Right cardiac atrium (tissue), 5 donors: ENCODE results near the gene RCOR2. TPM values are rescaled to one million over a fixed set of nuclear protein-coding genes. Genes with fewer than 3 reads are reported as not detected.

ENCODE experiments used
- ATAC-seq, 2 donors: fragments of 200-7000 bp; cut with Tn5 transposase; one replicate each; pipeline versions ENCODE4 v1.8.0 to v1.9.1; 2020; ENCODE audit warnings: moderate library complexity in 2 of 2, mild to moderate bottlenecking in 1 of 2
- DNase-seq, 3 donors: peaks; one replicate each; pipeline ENCODE4 v3.0.0-alpha.2; 2020
- H3K27ac ChIP-seq: one replicate; pipeline ENCODE4 v1.5.1; 2013; ENCODE audit warnings: mild to moderate bottlenecking, low read length, control low read depth, moderate library complexity
- H3K27me3 ChIP-seq: one replicate; pipeline ENCODE4 v1.6.1; 2013; ENCODE audit not compliant: control insufficient read depth, insufficient read depth
- H3K4me1 ChIP-seq: one replicate; pipeline ENCODE4 v1.6.1; 2013; ENCODE audit warnings: low read length; ENCODE audit not compliant: control insufficient read depth, insufficient read depth
- H3K4me3 ChIP-seq: one replicate; pipeline ENCODE4 v1.5.1; 2013; ENCODE audit warnings: low read length, control low read depth
- H3K9me3 ChIP-seq: one replicate; pipeline ENCODE4 v1.6.1; 2013; ENCODE audit warnings: low read length; ENCODE audit not compliant: control insufficient read depth
- WGBS: extraction: QIAGEN DNeasy Blood & Tissue Kit; methylation state at CpG from one replicate; pipeline ENCODE4 v1.1.7; 2013; 5-methylcytosine and 5-hydroxymethylcytosine counted together
- intact Hi-C, 4 donors: fragments of 100-400 bp; cut with DNase I; formaldehyde crosslinking; loops; one replicate each; pipeline versions ENCODE4 v1.11.0 to v1.14.0; 2022 to 2023
- polyA plus RNA-seq: library from polyadenylated mRNA; stranded (reverse); fragments of 200-250 nt; gene quantifications from one replicate; pipeline ENCODE4 v1.2.3, GENCODE V29; 2013
- total RNA-seq, 4 donors: library from RNA; stranded (reverse); fragmentation: NEBNext Ultra II Directional; extraction: Animal tissue kit (Norgen Biotek cat#: 25700); gene quantifications; one replicate each; pipeline ENCODE4 v1.2.1, GENCODE V29; 2021
- donor health status: healthy with polysubstance abuse.
- donor health status: DM: no; HTN: yes; CAD: no.
- donor health status: DM: no; HTN: no; CAD: no.
- donor health status: DM: no; HTN: yes; CAD: no; lungs with severe emphysema.
- donor health status: DM: yes; HTN: yes; CAD: no.

RCOR2 gene
- total and polyA plus RNA-seq, 5 donors = 1.6 to 10.1 (median 7.5) TPM

GRCh38 chr11:63922673-63923192 is 5.8 kb upstream of the RCOR2 start:
- WGBS = 79% methylated on average over 2 of the region's 2 CpGs
- Histone ChIP-seq H3K27me3 (no peaks in the 10 kb centered on the region), H3K9me3 (no peaks in the 10 kb centered on the region), H3K4me3 (no peak overlapping the region), H3K4me1 (peaks cover 6% of the 10 kb centered on the region), H3K27ac (no peak overlapping the region)
- ATAC-seq (no peak), DNase-seq (no peak)
- intact Hi-C loops = no loop called here

GRCh38 chr11:63920939-63921417 is 4.0 kb upstream of the RCOR2 start:
- Histone ChIP-seq H3K4me3 (no peak overlapping the region), H3K9me3 (no peaks in the 10 kb centered on the region), H3K4me1 (peaks cover 11% of the 10 kb centered on the region), H3K27ac (peak overlapping the region; percentile 63), H3K27me3 (no peaks in the 10 kb centered on the region)
- ATAC-seq (no peak), DNase-seq (peak in 2 of 3 donors; percentile 77 to 80)
- intact Hi-C loops = no loop called here
- WGBS = 37% methylated on average over 14 of the region's 14 CpGs

- peaks cover 11% of the 10 kb centered on the region for H3K4me1 ChIP-seq
- ATAC-seq (peak; percentile 75 to 81), DNase-seq (peak; percentile 90 to 97 (median 95))
- no peaks in the 10 kb centered on the region for H3K27me3 ChIP-seq
- 28% methylated on average over 22 of the region's 22 CpGs for WGBS
- no peaks in the 10 kb centered on the region for H3K9me3 ChIP-seq
- intact Hi-C loops = no loop called here
- H3K27ac ChIP-seq = peak overlapping the region; percentile 89
- no peak overlapping the region for H3K4me3 ChIP-seq
Measured at GRCh38 chr11:63920126-63920938, 3.4 kb upstream of the RCOR2 start.

- intact Hi-C loops = no loop called here
- peak overlapping the region; percentile 5 for H3K4me3 ChIP-seq
- WGBS = 15% methylated on average over 41 of the region's 41 CpGs
- no peaks in the 10 kb centered on the region for H3K27me3 ChIP-seq
- DNase-seq (peak; percentile 53 to 85 (median 80)), ATAC-seq (peak; percentile 15 to 25)
- peaks cover 11% of the 10 kb centered on the region for H3K4me1 ChIP-seq
- peak overlapping the region; percentile 89 for H3K27ac ChIP-seq
- no peaks in the 10 kb centered on the region for H3K9me3 ChIP-seq
Measured at GRCh38 chr11:63919267-63920125, 2.5 kb upstream of the RCOR2 start.

DNA sequence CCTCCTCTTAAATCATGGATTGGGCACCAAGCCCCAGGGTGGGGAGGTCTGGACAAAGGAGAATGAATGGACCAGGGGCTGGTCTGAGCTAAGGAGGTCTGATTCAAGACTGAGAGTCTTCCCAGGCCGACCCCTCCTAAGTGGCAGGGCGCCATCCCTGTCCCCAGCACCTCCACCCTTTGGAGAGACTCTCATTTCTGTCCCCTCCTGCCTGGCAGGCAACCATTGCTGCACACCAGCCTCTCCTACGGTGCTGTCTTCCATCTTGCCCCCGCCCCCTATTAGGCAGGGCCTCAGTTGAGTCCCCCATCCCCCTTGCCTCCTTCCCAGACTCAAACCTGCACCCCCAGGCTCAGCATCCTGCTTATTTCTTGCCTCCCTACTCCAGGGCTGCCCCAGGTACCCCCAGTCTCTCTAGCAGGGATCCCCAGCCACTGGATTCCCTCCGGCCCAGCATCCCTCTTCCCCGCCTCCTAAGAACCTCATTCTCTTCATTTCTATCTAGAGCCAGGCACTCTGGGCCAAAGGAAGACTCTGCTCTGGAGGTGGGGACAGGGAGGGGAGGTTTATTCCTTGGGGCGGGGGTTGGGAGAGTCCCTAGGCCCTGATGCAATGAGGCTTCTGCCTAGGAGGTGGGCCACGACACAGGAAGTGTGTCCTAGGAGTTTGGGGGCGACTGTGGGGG is 1.7 kb upstream of the RCOR2 start:
- no peaks in the 10 kb centered on the region for H3K9me3 ChIP-seq
- H3K27ac ChIP-seq = peak overlapping the region; percentile 82
- no peak for ATAC-seq
- 34% methylated on average over 9 of the region's 9 CpGs for WGBS
- intact Hi-C loops = no loop called here
- H3K27me3 ChIP-seq = no peaks in the 10 kb centered on the region
- peaks cover 11% of the 10 kb centered on the region for H3K4me1 ChIP-seq
- peak overlapping the region; percentile 5 for H3K4me3 ChIP-seq
- DNase-seq = peak in 1 of 3 donors; percentile 71

GRCh38 chr11:63917692-63918506 is 935 bp upstream of the RCOR2 start:
- peak overlapping the region; percentile 59 for H3K4me3 ChIP-seq
- peak overlapping the region; percentile 82 for H3K27ac ChIP-seq
- ATAC-seq (peak; percentile 65 to 67), DNase-seq (peak; percentile 73 to 93 (median 90))
- WGBS = 3% methylated on average over 50 of the region's 50 CpGs
- intact Hi-C loops = loop anchor here in 1 of 4 donors (2.0 kb wide), 1 partner anchor 73 kb away; no protein-coding TSS in a partner anchor
- peaks cover 11% of the 10 kb centered on the region for H3K4me1 ChIP-seq
- H3K9me3 ChIP-seq = no peaks in the 10 kb centered on the region
- H3K27me3 ChIP-seq = no peaks in the 10 kb centered on the region

DNA sequence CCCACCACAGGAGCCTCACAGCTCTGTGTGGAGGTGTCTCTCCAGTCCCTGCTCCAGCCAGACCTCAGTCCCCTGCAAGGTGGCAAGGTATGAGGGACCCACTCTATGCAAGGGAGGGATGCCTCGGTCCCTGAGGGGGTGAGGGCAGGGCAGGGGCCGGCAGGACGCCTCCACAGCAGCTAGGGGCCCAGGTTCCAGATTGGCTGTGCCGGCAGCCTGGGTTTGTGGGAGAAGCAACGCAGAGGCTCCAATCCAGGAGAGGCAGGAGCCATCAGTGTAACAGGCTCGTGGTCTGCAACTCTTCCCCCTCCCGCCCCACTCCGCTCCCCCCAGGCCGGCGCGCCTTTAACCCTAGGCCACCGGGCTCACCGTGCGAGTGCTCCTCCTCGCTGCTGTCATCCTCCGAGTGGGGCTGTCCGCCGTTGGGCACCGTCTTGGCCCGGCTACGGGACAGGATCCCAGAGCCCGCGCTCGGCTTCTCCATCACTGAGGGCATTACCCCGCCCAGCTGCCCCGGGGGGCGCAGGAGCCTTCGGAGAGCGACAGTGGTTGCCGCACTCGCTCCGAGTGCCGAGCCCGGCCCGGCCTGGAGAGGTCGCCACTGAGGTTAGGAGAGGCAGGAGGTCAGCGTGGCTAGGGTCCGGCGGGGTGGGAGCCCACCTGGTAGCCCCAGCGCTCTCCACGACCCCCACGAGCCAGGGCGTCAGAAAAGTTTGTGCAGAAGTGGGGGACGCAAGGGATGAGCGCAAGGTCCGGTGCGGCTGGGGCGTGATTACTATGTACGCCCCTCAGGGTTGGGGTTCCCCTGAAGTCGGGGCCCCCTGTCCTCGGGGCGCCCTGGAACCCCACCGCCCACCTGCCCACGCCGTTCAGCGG is 765 bp downstream of the RCOR2 start:
- DNase-seq (peak; percentile 60 to 88 (median 82)), ATAC-seq (no peak)
- peaks cover 11% of the 10 kb centered on the region for H3K4me1 ChIP-seq
- peak overlapping the region; percentile 59 for H3K4me3 ChIP-seq
- H3K27me3 ChIP-seq = no peaks in the 10 kb centered on the region
- H3K27ac ChIP-seq = peak overlapping the region; percentile 31
- WGBS = 4% methylated on average over 56 of the region's 56 CpGs
- intact Hi-C loops = loop anchor here in 1 of 4 donors (2.0 kb wide), 1 partner anchor 75 kb away; no protein-coding TSS in a partner anchor
- no peaks in the 10 kb centered on the region for H3K9me3 ChIP-seq

DNA sequence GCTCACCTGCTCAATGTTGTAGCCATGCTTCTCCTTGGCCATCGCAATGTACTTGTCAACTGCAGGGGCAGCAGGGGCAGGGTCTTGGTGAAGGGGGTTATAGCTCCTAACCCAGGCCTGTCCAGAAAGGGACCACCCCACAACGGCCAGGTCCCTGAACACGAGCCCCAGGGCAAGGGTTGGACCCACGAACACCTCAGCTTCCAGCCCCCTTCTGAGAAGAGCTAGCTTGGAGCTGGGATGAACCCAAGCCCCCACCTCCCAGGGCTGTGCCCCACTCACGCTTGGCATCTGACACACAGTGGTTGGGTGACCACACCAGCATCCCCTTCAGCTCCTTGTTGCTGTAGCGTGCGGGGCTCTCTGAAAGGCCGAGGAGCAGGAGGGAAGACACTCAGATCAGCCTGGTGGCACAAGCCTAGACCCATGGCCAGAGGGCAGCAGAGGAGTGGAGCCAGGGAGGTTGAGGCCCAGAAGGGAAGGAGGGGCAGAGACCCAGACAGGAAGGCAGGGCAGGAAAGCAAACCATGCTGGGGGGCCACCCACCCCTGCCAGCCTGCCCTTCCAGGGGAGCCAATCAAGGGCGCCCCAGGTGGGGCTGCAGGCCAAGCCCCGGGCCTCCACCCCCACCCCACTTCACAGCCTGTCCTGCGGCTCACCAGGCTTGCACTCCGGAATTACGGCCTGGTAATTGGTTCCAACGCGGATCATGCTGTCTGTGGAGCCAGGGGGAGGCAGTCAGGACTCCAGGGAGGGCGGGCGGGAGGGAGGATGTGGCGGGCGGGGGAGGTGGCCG is 1.9 kb downstream of the RCOR2 start:
- intact Hi-C loops = no loop called here
- Histone ChIP-seq H3K27me3 (no peaks in the 10 kb centered on the region), H3K4me3 (no peak overlapping the region), H3K4me1 (peaks cover 11% of the 10 kb centered on the region), H3K9me3 (no peaks in the 10 kb centered on the region), H3K27ac (no peak overlapping the region)
- 50% methylated on average over 20 of the region's 20 CpGs for WGBS
- DNase-seq = no peak
- ATAC-seq = no peak
